Measurements from ENCODE around the gene ELMO3. TPM values are rescaled to one million over a fixed set of nuclear protein-coding genes. Genes with fewer than 3 reads are reported as not detected.
A peak's percentile ranks its signal among the peaks of the same experiment; 100 is the strongest.

The ELMO3 gene
- total and polyA plus RNA-seq, 2 donors (not counting 1 experiment from before 2014, with no cell fraction given) = 0.33 to 0.36 TPM

GRCh38 chr16:67198238-67198734, 645 bp upstream of the ELMO3 start:
- Histone ChIP-seq H4K20me1 (ENCODE audit: control insufficient read depth, extremely low read depth, insufficient read depth, low read length) (no peaks in the 10 kb centered on the region), H3K4me3 (replicated peaks in 1 of 4; ENCODE audit: control extremely low read depth in 1 of 4, insufficient read depth in 1 of 4, low read depth in 3 of 4, low read length in 4 of 4) (no peak overlapping the region), H3K27ac (ENCODE audit: insufficient read depth, low read length) (no peak overlapping the region), H3K27me3 (ENCODE audit: control insufficient read depth, insufficient read depth, low read length) (no peaks in the 10 kb centered on the region), H3K4me2 (ENCODE audit: extremely low read depth, insufficient read depth, low read length) (no peak overlapping the region), H3K9ac (ENCODE audit: insufficient read depth, low read length) (no peak overlapping the region), H3K9me3 (ENCODE audit: control insufficient read depth, insufficient read depth, low read depth, low read length) (no peaks in the 10 kb centered on the region), H2AFZ (ENCODE audit: low read length) (no peak overlapping the region), H3K4me1 (ENCODE audit: control insufficient read depth, extremely low read depth, insufficient read depth, low read length) (peaks cover 3% of the 10 kb centered on the region), H3K79me2 (ENCODE audit: control insufficient read depth, insufficient read depth, low read length) (peaks cover 15% of the 10 kb centered on the region), H3K36me3 (ENCODE audit: control insufficient read depth, insufficient read depth, low read length) (peaks cover 53% of the 10 kb centered on the region)
- TF ChIP-seq CTCF (conservative IDR thresholded peaks at IDR 0.05 in 1 of 2, IDR thresholded peaks at IDR 0.05 in 1 of 2; ENCODE audit: low read depth in 1 of 2, low read length in 2 of 2) (peak; percentile 59 to 71), EZH2 (IDR thresholded peaks at IDR 0.05; ENCODE audit: low read length, missing control alignments) (no peak)
- DNase-seq (ENCODE audit: low read depth in 2 of 2) = peak; percentile 24 to 54

- Histone ChIP-seq H2AFZ (ENCODE audit: low read length) (no peak overlapping the region), H3K27me3 (ENCODE audit: control insufficient read depth, insufficient read depth, low read length) (no peaks in the 10 kb centered on the region), H3K9me3 (ENCODE audit: control insufficient read depth, insufficient read depth, low read depth, low read length) (no peaks in the 10 kb centered on the region), H3K27ac (ENCODE audit: insufficient read depth, low read length) (no peak overlapping the region), H3K9ac (ENCODE audit: insufficient read depth, low read length) (no peak overlapping the region), H3K4me2 (ENCODE audit: extremely low read depth, insufficient read depth, low read length) (no peak overlapping the region), H3K79me2 (ENCODE audit: control insufficient read depth, insufficient read depth, low read length) (peaks cover under 1% of the 10 kb centered on the region), H4K20me1 (ENCODE audit: control insufficient read depth, extremely low read depth, insufficient read depth, low read length) (no peaks in the 10 kb centered on the region), H3K4me1 (ENCODE audit: control insufficient read depth, extremely low read depth, insufficient read depth, low read length) (no peaks in the 10 kb centered on the region), H3K36me3 (ENCODE audit: control insufficient read depth, insufficient read depth, low read length) (peaks cover 50% of the 10 kb centered on the region), H3K4me3 (replicated peaks in 1 of 4; ENCODE audit: control extremely low read depth in 1 of 4, insufficient read depth in 1 of 4, low read depth in 3 of 4, low read length in 4 of 4) (no peak overlapping the region)
- TF ChIP-seq EZH2 (IDR thresholded peaks at IDR 0.05; ENCODE audit: low read length, missing control alignments) = no peak
- TF ChIP-seq CTCF (conservative IDR thresholded peaks at IDR 0.05 in 1 of 2, IDR thresholded peaks at IDR 0.05 in 1 of 2; ENCODE audit: low read depth in 1 of 2, low read length in 2 of 2) = no peak
- no peak for DNase-seq (ENCODE audit: low read depth in 2 of 2)
Measured at GRCh38 chr16:67199808-67200198, 872 bp downstream of the ELMO3 start.

GRCh38 chr16:67200491-67200890, 1.6 kb downstream of the ELMO3 start:
- H3K27ac ChIP-seq (ENCODE audit: insufficient read depth, low read length) = no peak overlapping the region
- H3K9ac ChIP-seq (ENCODE audit: insufficient read depth, low read length) = no peak overlapping the region
- H3K79me2 ChIP-seq (ENCODE audit: control insufficient read depth, insufficient read depth, low read length) = no peaks in the 10 kb centered on the region
- no peak overlapping the region for H3K4me3 ChIP-seq (replicated peaks in 1 of 4; ENCODE audit: control extremely low read depth in 1 of 4, insufficient read depth in 1 of 4, low read depth in 3 of 4, low read length in 4 of 4)
- no peak overlapping the region for H3K4me2 ChIP-seq (ENCODE audit: extremely low read depth, insufficient read depth, low read length)
- H3K36me3 ChIP-seq (ENCODE audit: control insufficient read depth, insufficient read depth, low read length) = peaks cover 46% of the 10 kb centered on the region
- no peaks in the 10 kb centered on the region for H3K4me1 ChIP-seq (ENCODE audit: control insufficient read depth, extremely low read depth, insufficient read depth, low read length)
- no peak overlapping the region for H2AFZ ChIP-seq (ENCODE audit: low read length)
- no peaks in the 10 kb centered on the region for H3K27me3 ChIP-seq (ENCODE audit: control insufficient read depth, insufficient read depth, low read length)
- no peaks in the 10 kb centered on the region for H3K9me3 ChIP-seq (ENCODE audit: control insufficient read depth, insufficient read depth, low read depth, low read length)
- H4K20me1 ChIP-seq (ENCODE audit: control insufficient read depth, extremely low read depth, insufficient read depth, low read length) = no peaks in the 10 kb centered on the region
- TF ChIP-seq EZH2 (IDR thresholded peaks at IDR 0.05; ENCODE audit: low read length, missing control alignments) (no peak), CTCF (conservative IDR thresholded peaks at IDR 0.05 in 1 of 2, IDR thresholded peaks at IDR 0.05 in 1 of 2; ENCODE audit: low read depth in 1 of 2, low read length in 2 of 2) (no peak)
- no peak for DNase-seq (ENCODE audit: low read depth in 2 of 2)

All from fibroblast of lung (primary cell).